Coronary artery (tissue), 2 donors: Measurements from ENCODE around the gene RASGRP3.
"Not testable (repeated sequence)": the region's sequence is repeated elsewhere in the genome, so short reads cannot be mapped to it uniquely, and the experiment has no call there.

ENCODE experiments used
- DNase-seq: peaks from one replicate; pipeline ENCODE4 v3.0.0-alpha.2; 2017; ENCODE audit warnings: low spot score
- H3K27ac ChIP-seq, 2 donors: fragments of 200-600 bp; sonication (generic); one replicate each; pipeline ENCODE4 v1.5.1; 2016 to 2019
- H3K4me3 ChIP-seq: fragments of 200-600 bp; sonication (generic); 2 replicates; pipeline ENCODE4 v1.5.1; 2016; ENCODE audit warnings: mild to moderate bottlenecking, moderate library complexity
- TF ChIP-seq, protein P1 (sequence below): fragments of 200-600 bp; sonication (generic); IDR thresholded peaks from one replicate; pipeline ENCODE4 v1.5.1; 2019; ENCODE audit warnings: antibody characterized with exemption

The RASGRP3 gene

GRCh38 chr2:33457556-33458247, 18.7 kb upstream of the RASGRP3 start:
- peak; percentile 73 for DNase-seq
- peak overlapping the region in 1 of 2 donors; percentile 60 for H3K27ac ChIP-seq
- H3K4me3 ChIP-seq = no peak overlapping the region
- TF ChIP-seq, protein P1, sequence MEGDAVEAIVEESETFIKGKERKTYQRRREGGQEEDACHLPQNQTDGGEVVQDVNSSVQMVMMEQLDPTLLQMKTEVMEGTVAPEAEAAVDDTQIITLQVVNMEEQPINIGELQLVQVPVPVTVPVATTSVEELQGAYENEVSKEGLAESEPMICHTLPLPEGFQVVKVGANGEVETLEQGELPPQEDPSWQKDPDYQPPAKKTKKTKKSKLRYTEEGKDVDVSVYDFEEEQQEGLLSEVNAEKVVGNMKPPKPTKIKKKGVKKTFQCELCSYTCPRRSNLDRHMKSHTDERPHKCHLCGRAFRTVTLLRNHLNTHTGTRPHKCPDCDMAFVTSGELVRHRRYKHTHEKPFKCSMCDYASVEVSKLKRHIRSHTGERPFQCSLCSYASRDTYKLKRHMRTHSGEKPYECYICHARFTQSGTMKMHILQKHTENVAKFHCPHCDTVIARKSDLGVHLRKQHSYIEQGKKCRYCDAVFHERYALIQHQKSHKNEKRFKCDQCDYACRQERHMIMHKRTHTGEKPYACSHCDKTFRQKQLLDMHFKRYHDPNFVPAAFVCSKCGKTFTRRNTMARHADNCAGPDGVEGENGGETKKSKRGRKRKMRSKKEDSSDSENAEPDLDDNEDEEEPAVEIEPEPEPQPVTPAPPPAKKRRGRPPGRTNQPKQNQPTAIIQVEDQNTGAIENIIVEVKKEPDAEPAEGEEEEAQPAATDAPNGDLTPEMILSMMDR = no peak

GRCh38 chr2:33458248-33458819, 18.1 kb upstream of the RASGRP3 start:
- Histone ChIP-seq H3K27ac (no peak overlapping the region), H3K4me3 (no peak overlapping the region)
- TF ChIP-seq, protein P1 = no peak
- no peak for DNase-seq

DNA sequence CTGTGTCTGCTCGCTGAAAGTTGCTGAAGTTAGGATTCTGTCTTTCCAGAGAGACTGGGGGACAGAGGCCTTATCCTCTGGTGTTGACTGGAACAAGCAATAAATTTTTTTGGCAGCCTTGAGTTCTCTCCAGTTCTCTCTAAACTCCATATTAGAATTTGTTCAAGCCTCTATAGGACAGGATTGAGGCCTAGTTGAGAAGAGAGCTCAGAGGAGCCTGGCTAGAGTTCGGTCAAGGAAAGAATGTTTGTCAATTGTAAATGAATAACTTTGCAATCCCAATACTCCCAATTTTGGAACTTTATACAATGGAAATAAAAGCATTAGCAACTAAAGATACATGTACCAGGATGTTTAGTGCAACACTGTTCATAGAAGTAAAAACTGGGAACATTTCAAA, 16.7 kb upstream of the RASGRP3 start:
- no peak for DNase-seq
- H3K27ac ChIP-seq = no peak overlapping the region
- H3K4me3 ChIP-seq = no peak overlapping the region
- TF ChIP-seq, protein P1 = no peak

GRCh38 chr2:33462512-33462911, 13.9 kb upstream of the RASGRP3 start:
- not testable (repeated sequence) for H3K27ac ChIP-seq, DNase-seq, H3K4me3 ChIP-seq

DNA sequence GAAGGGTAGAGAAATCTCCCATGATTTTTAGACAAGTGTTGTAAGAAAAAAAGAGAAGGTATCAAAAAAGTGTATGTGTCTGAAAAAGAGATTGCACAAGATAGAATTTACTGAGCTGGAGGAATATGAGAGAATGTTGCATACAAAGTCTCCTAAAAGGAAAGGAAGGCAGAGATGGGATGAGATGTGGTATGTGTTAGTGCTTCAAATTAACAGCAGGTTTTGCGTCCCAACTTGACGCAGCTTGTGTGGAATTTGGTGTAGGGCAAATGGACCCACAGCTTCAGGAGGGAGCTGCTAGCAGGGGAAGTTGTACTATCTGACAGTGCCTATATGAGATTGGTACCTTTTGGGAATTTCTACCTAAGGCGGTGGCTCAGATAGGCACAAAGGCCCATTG, 9.0 kb upstream of the RASGRP3 start:
- TF ChIP-seq, protein P1 = no peak
- no peak for DNase-seq
- Histone ChIP-seq H3K4me3 (no peak overlapping the region), H3K27ac (no peak overlapping the region)

DNA sequence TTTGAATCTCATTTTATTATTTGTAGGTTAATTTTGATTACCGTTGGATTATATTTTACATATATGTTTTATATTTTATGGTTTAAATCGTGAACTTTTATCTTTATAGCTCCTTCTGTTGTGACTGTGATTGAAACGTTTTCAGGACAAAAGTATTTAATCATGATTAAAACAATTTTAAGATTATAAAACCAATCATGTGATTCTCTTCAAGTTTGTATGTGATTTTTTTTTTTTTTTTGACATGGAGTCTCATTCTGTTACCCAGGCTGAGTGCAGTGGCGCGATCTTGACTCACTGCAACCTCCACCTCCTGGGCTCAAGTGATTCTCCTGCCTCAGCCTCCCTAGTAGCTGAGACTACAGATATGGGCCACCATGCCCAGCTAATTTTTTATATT, 7.2 kb upstream of the RASGRP3 start:
- TF ChIP-seq, protein P1 = no peak
- DNase-seq = no peak
- Histone ChIP-seq H3K4me3 (no peak overlapping the region), H3K27ac (no peak overlapping the region)

- TF ChIP-seq, protein P1 = peak; percentile 74
- Histone ChIP-seq H3K4me3 (peak overlapping the region; percentile 72), H3K27ac (peak overlapping the region; percentile 65 to 84)
- peak; percentile 79 for DNase-seq
These were observed 972 bp upstream of the RASGRP3 start for GRCh38 chr2:33475224-33476130.
